OCI-LY1 (cell line): ENCODE measurements around the gene SMAD6.

Source experiments
- H2AFZ ChIP-seq: fragments of 200-600 bp; sonication (generic), shearing (Covaris generic); 2 replicates; pipeline ENCODE4 v1.6.0; 2014; ENCODE audit warnings: antibody characterized with exemption, mild to moderate bottlenecking, low read length
- H3F3A ChIP-seq: fragments of 200-600 bp; sonication (generic), shearing (Covaris generic); 2 replicates; pipeline ENCODE4 v1.6.0; 2014; ENCODE audit warnings: mild to moderate bottlenecking, antibody characterized with exemption, low read length, moderate library complexity; ENCODE audit not compliant: insufficient read depth
- H3K27ac ChIP-seq: fragments of 200-600 bp; sonication (generic); 2 replicates; pipeline ENCODE4 v1.5.1; 2014; ENCODE audit warnings: low read length, mixed run types, mild to moderate bottlenecking, low read depth; ENCODE audit not compliant: poor library complexity, severe bottlenecking
- H3K27me3 ChIP-seq: fragments of 200-600 bp; sonication (generic); 2 replicates; pipeline ENCODE4 v1.6.0; 2014; ENCODE audit warnings: antibody characterized with exemption, mild to moderate bottlenecking, low read length, moderate library complexity; ENCODE audit not compliant: insufficient read depth
- H3K36me3 ChIP-seq: fragments of 200-600 bp; sonication (generic); 2 replicates; pipeline ENCODE4 v1.6.1; 2014; ENCODE audit warnings: mild to moderate bottlenecking, antibody characterized with exemption, low read length, moderate library complexity, mixed read lengths; ENCODE audit not compliant: insufficient read depth
- H3K4me1 ChIP-seq: fragments of 200-600 bp; sonication (generic); 2 replicates; pipeline ENCODE4 v1.5.1; 2014; ENCODE audit warnings: mild to moderate bottlenecking, low read length, moderate library complexity; ENCODE audit not compliant: insufficient read depth, severe bottlenecking
- H3K4me2 ChIP-seq: fragments of 200-600 bp; sonication (generic), shearing (Covaris generic); 2 replicates; pipeline ENCODE4 v1.6.1; 2014; ENCODE audit warnings: low read length
- H3K4me3 ChIP-seq: fragments of 200-600 bp; sonication (generic); 2 replicates; pipeline ENCODE4 v1.5.1; 2014; ENCODE audit warnings: low read length, low read depth, mild to moderate bottlenecking, mixed read lengths; ENCODE audit not compliant: poor library complexity, severe bottlenecking
- H3K79me2 ChIP-seq: fragments of 200-600 bp; shearing (Covaris generic); 2 replicates; pipeline ENCODE4 v1.6.1; 2016; ENCODE audit warnings: mixed run types, low read length, mixed read lengths; ENCODE audit not compliant: insufficient read depth
- H3K9ac ChIP-seq: fragments of 200-600 bp; sonication (generic), shearing (Covaris generic); 2 replicates; pipeline ENCODE4 v1.6.1; 2014; ENCODE audit warnings: mild to moderate bottlenecking, low read length, mixed read lengths
- H3K9me2 ChIP-seq: fragments of 200-600 bp; sonication (generic), shearing (Covaris generic); 2 replicates; pipeline ENCODE4 v1.6.1; 2014; ENCODE audit warnings: low read depth, mild to moderate bottlenecking, low read length, mixed read lengths
- H3K9me3 ChIP-seq: fragments of 200-600 bp; shearing (Covaris generic); 2 replicates; pipeline ENCODE4 v1.6.1; 2014; ENCODE audit warnings: low read length, mixed read lengths
- H4K20me1 ChIP-seq: fragments of 200-600 bp; sonication (generic), shearing (Covaris generic); 2 replicates; pipeline ENCODE4 v1.6.0; 2016; ENCODE audit warnings: mild to moderate bottlenecking, low read length; ENCODE audit not compliant: insufficient read depth
- EZH2 ChIP-seq: fragments of 200-600 bp; sonication (generic), shearing (Covaris generic); IDR thresholded peaks from 2 replicates; pipeline ENCODE4 v1.8.0; 2017; ENCODE audit warnings: borderline replicate concordance, mixed run types, mild to moderate bottlenecking, antibody characterized with exemption, low read length, moderate library complexity, mixed read lengths
- TF ChIP-seq, protein P1 (sequence below): fragments of 200-600 bp; sonication (generic), shearing (Covaris generic); IDR thresholded peaks from 2 replicates; pipeline ENCODE4 v1.5.1; 2017; ENCODE audit warnings: mild to moderate bottlenecking, antibody characterized with exemption, low read length, moderate library complexity, mixed read lengths

SMAD6 gene

GRCh38 chr15:66755298-66756068 is 53.4 kb downstream of the SMAD6 start:
- H3K27ac ChIP-seq: no peak overlapping the region
- no peaks in the 10 kb centered on the region for H3F3A ChIP-seq
- no peaks in the 10 kb centered on the region; the same call in 1 of the 2 replicates for H3K27me3 ChIP-seq
- H3K36me3 ChIP-seq: peaks cover 29% of the 10 kb centered on the region
- no peak overlapping the region for H3K9ac ChIP-seq
- no peaks in the 10 kb centered on the region for H3K79me2 ChIP-seq
- H3K4me2 ChIP-seq: no peak overlapping the region
- no peak for TF ChIP-seq EZH2
- TF ChIP-seq, protein P1, sequence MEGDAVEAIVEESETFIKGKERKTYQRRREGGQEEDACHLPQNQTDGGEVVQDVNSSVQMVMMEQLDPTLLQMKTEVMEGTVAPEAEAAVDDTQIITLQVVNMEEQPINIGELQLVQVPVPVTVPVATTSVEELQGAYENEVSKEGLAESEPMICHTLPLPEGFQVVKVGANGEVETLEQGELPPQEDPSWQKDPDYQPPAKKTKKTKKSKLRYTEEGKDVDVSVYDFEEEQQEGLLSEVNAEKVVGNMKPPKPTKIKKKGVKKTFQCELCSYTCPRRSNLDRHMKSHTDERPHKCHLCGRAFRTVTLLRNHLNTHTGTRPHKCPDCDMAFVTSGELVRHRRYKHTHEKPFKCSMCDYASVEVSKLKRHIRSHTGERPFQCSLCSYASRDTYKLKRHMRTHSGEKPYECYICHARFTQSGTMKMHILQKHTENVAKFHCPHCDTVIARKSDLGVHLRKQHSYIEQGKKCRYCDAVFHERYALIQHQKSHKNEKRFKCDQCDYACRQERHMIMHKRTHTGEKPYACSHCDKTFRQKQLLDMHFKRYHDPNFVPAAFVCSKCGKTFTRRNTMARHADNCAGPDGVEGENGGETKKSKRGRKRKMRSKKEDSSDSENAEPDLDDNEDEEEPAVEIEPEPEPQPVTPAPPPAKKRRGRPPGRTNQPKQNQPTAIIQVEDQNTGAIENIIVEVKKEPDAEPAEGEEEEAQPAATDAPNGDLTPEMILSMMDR: no peak
- H4K20me1 ChIP-seq: no peaks in the 10 kb centered on the region
- H3K4me3 ChIP-seq: no peak overlapping the region
- no peaks in the 10 kb centered on the region for H3K9me2 ChIP-seq
- peaks cover 31% of the 10 kb centered on the region for H3K4me1 ChIP-seq
- no peak overlapping the region for H2AFZ ChIP-seq
- H3K9me3 ChIP-seq: no peaks in the 10 kb centered on the region; the same call in 1 of the 2 replicates

DNA sequence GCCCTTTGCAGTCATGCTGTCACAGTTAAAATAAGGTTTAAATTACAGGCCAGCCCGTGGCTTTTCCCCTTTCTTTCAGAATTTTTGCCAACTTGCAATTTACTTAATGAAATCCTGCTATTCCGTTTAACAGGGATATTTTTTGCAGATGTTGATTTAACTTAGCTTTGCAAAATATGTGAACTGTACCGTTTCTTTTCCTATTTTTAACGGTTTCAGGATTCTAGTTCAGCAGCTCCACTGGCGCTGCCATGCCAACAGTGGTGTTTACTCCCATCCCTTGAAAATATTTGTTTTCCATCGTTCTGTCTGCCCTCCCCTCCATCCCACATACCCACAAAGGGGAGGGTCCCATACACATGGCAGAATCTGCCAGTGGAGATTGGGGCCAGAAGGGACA is 54.3 kb downstream of the SMAD6 start:
- Histone ChIP-seq H3K9me2 (no peaks in the 10 kb centered on the region), H3K27me3 (no peaks in the 10 kb centered on the region; the same call in 1 of the 2 replicates), H3F3A (no peaks in the 10 kb centered on the region), H3K27ac (no peak overlapping the region), H3K4me3 (no peak overlapping the region), H3K4me2 (no peak overlapping the region), H3K4me1 (peaks cover 23% of the 10 kb centered on the region), H3K79me2 (no peaks in the 10 kb centered on the region), H3K36me3 (peaks cover 31% of the 10 kb centered on the region), H2AFZ (no peak overlapping the region), H3K9me3 (no peaks in the 10 kb centered on the region; the same call in 1 of the 2 replicates), H4K20me1 (no peaks in the 10 kb centered on the region), H3K9ac (no peak overlapping the region)
- TF ChIP-seq, protein P1: no peak
- no peak for TF ChIP-seq EZH2

DNA sequence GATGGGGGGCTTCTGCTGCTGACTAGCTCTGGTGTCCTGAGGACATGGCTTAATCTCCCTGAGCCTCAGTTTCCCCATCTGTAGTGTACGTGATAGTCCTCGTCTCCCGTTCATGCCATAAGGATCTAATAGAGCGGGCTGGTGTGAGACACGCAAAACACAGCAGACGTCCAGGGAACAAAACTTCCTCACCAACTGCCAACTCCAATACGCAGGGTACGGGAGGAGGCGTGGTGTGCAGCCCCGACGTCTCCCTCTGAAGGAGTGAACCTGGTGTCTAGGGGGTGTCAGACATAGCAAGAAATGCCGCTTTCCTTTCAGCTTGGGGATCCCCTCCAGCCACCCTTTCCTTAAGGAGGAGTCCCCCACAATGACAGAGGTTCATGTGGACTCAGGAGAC is 55.0 kb downstream of the SMAD6 start:
- Histone ChIP-seq H3K9me3 (no peaks in the 10 kb centered on the region; the same call in 1 of the 2 replicates), H3K9ac (no peak overlapping the region), H3K4me2 (no peak overlapping the region), H3K36me3 (peaks cover 34% of the 10 kb centered on the region), H3K27ac (no peak overlapping the region), H2AFZ (no peak overlapping the region), H3K4me1 (peaks cover 16% of the 10 kb centered on the region), H3K27me3 (no peaks in the 10 kb centered on the region; the same call in 1 of the 2 replicates), H3F3A (no peaks in the 10 kb centered on the region), H3K9me2 (no peaks in the 10 kb centered on the region), H4K20me1 (no peaks in the 10 kb centered on the region), H3K79me2 (no peaks in the 10 kb centered on the region), H3K4me3 (no peak overlapping the region)
- TF ChIP-seq, protein P1: no peak
- no peak for TF ChIP-seq EZH2
